SU-DHL-6 (cell line): ENCODE measurements around the gene KNDC1.

Experiments used
- CTCF ChIP-seq: fragments of 200-600 bp; sonication (generic); IDR thresholded peaks from one replicate; pipeline ENCODE4 v1.5.1; 2017; ENCODE audit warnings: antibody characterized with exemption, mild to moderate bottlenecking, low read length, moderate library complexity; ENCODE audit not compliant: insufficient read depth, poor library complexity, severe bottlenecking
- EZH2phosphoT487 ChIP-seq: fragments of 200-600 bp; sonication (generic), shearing (Covaris generic); conservative IDR thresholded peaks from 2 replicates; pipeline ENCODE4 v1.6.1; 2018; ENCODE audit warnings: mild to moderate bottlenecking, antibody characterized with exemption, low read length, moderate library complexity, mixed read lengths

GRCh38 chr10:133238466-133238804 lies 78.4 kb downstream of the KNDC1 start:
- TF ChIP-seq CTCF = no peak
- TF ChIP-seq EZH2phosphoT487 = no peak
